DMS79 treated with DMSO at 0.1 percent for 48 hours (cell line): ENCODE measurements around the gene TINAG.

Experiments used
- DNase-seq: peaks from one replicate; lab custom pipeline; 2025; lab: John Stamatoyannopoulos, UW

TINAG gene

DNA sequence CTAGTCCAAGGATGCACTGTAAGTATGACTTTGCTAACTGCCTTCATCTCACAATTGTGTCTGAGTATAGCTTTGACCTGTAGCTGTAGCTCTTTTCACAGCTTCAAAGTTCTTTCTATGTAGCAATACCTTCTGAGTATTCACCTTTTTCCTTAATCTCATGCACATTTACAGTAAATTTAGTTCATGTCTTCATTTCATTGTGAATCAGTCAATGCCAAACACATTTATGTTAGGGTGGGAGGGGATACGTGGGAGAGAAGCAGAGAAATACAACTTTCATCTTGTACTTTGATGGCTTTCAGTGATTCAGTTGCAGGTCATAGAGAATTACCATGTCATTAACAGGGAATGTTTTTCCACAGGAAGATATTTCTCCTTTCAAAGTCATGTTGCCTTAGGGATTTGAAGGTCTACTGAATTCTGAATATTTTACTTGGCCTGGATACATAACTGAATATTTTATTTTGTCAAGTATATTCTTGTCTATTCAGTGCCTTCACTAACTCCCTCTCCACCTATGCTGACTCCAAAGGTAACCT, 119.2 kb downstream of the TINAG start:
- DNase-seq, result no peak

DNA sequence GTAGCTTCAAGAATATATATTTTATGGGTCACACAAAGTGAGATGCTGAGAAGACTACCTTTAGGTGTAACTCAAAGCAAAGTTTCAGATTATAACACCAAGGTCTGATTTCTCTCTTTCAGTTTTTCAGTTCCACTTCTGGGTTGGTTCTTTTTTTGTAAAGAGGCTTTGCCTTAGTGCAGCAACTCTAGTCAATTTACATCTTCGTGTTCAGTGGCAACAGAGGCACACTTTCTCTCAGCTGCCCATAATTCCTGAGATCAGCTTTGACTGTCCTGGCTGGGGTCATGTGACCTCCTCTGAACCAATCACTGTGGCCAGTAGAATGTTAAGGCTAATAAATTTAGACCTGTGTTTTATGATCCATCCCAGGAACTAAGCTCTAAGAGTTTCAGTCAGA, 120.2 kb downstream of the TINAG start:
- DNase-seq, result no peak

DNA sequence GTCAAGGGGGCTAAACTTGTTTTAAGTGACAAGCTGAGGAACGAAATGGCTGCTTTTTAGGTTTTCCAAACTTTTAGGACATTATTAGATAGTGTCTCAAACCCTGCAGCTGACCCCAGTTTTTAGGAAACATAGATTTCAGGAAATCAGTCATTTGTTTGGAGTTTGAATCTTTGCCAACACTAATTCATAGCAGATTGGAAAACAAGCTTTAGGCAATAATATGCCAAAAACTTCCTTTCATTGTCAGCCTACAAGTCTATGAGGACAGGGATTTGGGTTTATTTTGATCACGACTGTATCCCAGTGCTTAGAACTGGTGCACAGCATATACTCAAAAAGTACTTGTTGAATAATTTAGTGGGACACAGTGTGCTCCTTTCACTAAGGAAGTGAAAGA, 123.2 kb downstream of the TINAG start:
- DNase-seq, result no peak
